PC-3 (cell line): ENCODE results near the gene FLVCR1. TPM values are rescaled to one million over a fixed set of nuclear protein-coding genes. Genes with fewer than 3 reads are reported as not detected.

ENCODE experiments used
- ATAC-seq: fragments of 200-7000 bp; cut with Tn5 transposase; 2 replicates; pipeline ENCODE4 v1.9.1; 2020; ENCODE audit warnings: mild to moderate bottlenecking, moderate library complexity
- BruUV-seq: library from RNA; stranded (reverse); fragments of 400-500 nt; replicated peaks from 2 replicates; lab custom pipeline; 2021; lab: Mats Ljungman, UMichigan
- CTCF ChIA-PET: fragments of 300-600 bp; sonication (Branson Sonifier 250); formaldehyde crosslinking; loops from one replicate; lab custom pipeline; 2022; ENCODE audit warnings: antibody characterized with exemption; lab: Charles Lee
- POLR2A ChIA-PET: fragments of 300-600 bp; sonication (Branson Sonifier 250); formaldehyde crosslinking; loops from one replicate; lab custom pipeline; 2022; ENCODE audit warnings: antibody characterized with exemption; ENCODE audit not compliant: unreplicated experiment; lab: Charles Lee
- DNase-seq: peaks from one replicate; pipeline ENCODE4 v3.0.0-alpha.2; 2015
- H2AFZ ChIP-seq: fragments of 300-600 bp; sonication (generic); 2 replicates; pipeline ENCODE4 v1.6.0; 2016; ENCODE audit warnings: antibody characterized with exemption, low read length
- H3F3A ChIP-seq: fragments of 300-600 bp; sonication (generic); one replicate; pipeline ENCODE4 v1.6.0; 2017; ENCODE audit warnings: antibody characterized with exemption, low read length, control low read depth, mild to moderate bottlenecking; ENCODE audit not compliant: unreplicated experiment
- H3K27ac ChIP-seq: fragments of 300-600 bp; sonication (generic); 2 replicates; pipeline ENCODE4 v1.5.1; 2016; ENCODE audit warnings: mild to moderate bottlenecking, low read length
- H3K27me3 ChIP-seq: fragments of 300-600 bp; sonication (generic); 2 replicates; pipeline ENCODE4 v1.6.1; 2016; ENCODE audit warnings: low read length, mixed read lengths
- H3K36me3 ChIP-seq: fragments of 300-600 bp; sonication (generic); 2 replicates; pipeline ENCODE4 v1.6.1; 2016; ENCODE audit warnings: low read depth, mixed run types, low read length, mixed read lengths
- H3K4me1 ChIP-seq: fragments of 300-600 bp; sonication (generic); 2 replicates; pipeline ENCODE4 v1.5.1; 2016; ENCODE audit warnings: low read length; ENCODE audit not compliant: insufficient read depth
- H3K4me2 ChIP-seq: fragments of 300-600 bp; sonication (generic); 2 replicates; pipeline ENCODE4 v1.6.0; 2016; ENCODE audit warnings: low read length
- H3K4me3 ChIP-seq: fragments of 300-600 bp; sonication (generic); 2 replicates; pipeline ENCODE4 v1.5.1; 2016; ENCODE audit warnings: mild to moderate bottlenecking, low read length, mixed read lengths
- H3K79me2 ChIP-seq: fragments of 300-600 bp; sonication (generic); 2 replicates; pipeline ENCODE4 v1.6.1; 2017; ENCODE audit warnings: low read length, mixed read lengths
- H3K9ac ChIP-seq: fragments of 300-600 bp; sonication (generic); 2 replicates; pipeline ENCODE4 v1.6.0; 2016; ENCODE audit warnings: mild to moderate bottlenecking, low read length
- H3K9me2 ChIP-seq: fragments of 300-600 bp; sonication (generic); replicated peaks from 2 replicates; pipeline ENCODE4 v1.6.1; 2016; ENCODE audit warnings: mixed run types, low read length, mixed read lengths
- H3K9me3 ChIP-seq: fragments of 300-600 bp; sonication (generic); 2 replicates; pipeline ENCODE4 v1.6.1; 2016; ENCODE audit warnings: low read length, mixed read lengths
- H4K20me1 ChIP-seq: fragments of 300-600 bp; sonication (generic); 2 replicates; pipeline ENCODE4 v1.6.1; 2016; ENCODE audit warnings: low read length, mixed read lengths
- EZH2 ChIP-seq: fragments of 300-600 bp; sonication (generic); IDR thresholded peaks from one replicate; pipeline ENCODE4 v1.6.1; 2017; ENCODE audit warnings: antibody characterized with exemption, mild to moderate bottlenecking, low read length; ENCODE audit not compliant: unreplicated experiment
- EZH2phosphoT487 ChIP-seq: fragments of 300-600 bp; sonication (generic); IDR thresholded peaks from 2 replicates; pipeline ENCODE4 v1.6.1; 2018; ENCODE audit warnings: mild to moderate bottlenecking, antibody characterized with exemption, low read length, borderline replicate concordance
- intact Hi-C: fragments of 100-400 bp; cut with micrococcal nuclease; formaldehyde crosslinking; loops from 2 replicates; pipeline ENCODE4 v1.9.0; 2023
- total RNA-seq: library from RNA; depleted of rRNA; stranded (reverse); fragments of >200 nt; gene quantifications from 2 replicates; pipeline ENCODE4 v1.2.3, GENCODE V29; 2014
- TF ChIP-seq, protein P1 (sequence below): fragments of 300-600 bp; sonication (generic); conservative IDR thresholded peaks from 2 replicates; pipeline ENCODE4 v1.5.1; 2017; ENCODE audit warnings: antibody characterized with exemption, low read depth, mild to moderate bottlenecking, low read length

Gene FLVCR1
- total RNA-seq, 1 experiment from 2014 or later, result 13.9 TPM

DNA sequence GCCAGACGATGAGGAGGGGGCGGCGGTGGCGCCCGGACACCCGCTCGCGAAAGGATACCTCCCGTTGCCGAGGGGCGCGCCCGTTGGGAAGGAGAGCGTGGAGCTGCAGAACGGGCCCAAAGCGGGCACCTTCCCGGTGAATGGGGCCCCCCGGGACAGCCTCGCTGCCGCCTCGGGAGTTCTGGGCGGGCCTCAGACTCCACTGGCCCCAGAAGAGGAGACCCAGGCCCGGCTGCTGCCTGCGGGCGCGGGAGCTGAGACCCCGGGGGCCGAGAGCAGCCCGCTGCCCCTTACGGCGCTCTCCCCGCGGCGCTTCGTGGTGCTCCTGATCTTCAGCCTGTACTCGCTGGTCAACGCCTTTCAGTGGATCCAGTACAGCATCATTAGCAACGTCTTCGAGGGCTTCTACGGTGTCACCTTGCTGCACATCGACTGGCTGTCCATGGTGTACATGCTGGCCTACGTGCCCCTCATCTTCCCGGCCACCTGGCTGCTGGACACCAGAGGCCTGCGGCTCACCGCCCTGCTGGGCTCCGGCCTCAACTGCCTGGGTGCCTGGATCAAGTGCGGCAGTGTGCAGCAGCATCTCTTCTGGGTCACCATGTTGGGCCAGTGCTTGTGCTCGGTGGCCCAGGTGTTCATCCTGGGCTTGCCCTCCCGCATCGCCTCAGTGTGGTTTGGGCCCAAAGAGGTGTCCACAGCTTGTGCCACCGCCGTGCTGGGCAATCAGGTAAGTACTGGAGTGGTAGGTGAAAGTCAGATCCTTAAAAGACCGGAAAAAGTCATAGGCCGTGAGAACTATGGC is 588 bp downstream of the FLVCR1 start:
- intact Hi-C loops, result loop anchor here (1.0 to 5.0 kb wide), 5 partner anchors 67 to 209 kb away; partner anchors contain the start of genes ANGEL2, NSL1, TATDN3 and VASH2
- no peaks in the 10 kb centered on the region for H3K9me3 ChIP-seq
- ChIA-PET POLR2A (interaction anchor here (0.7 to 1.0 kb wide), 4 partner anchors 32 to 1138 kb away, joined by 3 to 12 read pairs (median 6); no protein-coding TSS in a partner anchor), CTCF (no interaction called here)
- no peaks in the 10 kb centered on the region for H3K27me3 ChIP-seq
- H3K4me2 ChIP-seq, result peak overlapping the region; percentile 91
- H3F3A ChIP-seq, result no peaks in the 10 kb centered on the region
- no peaks in the 10 kb centered on the region for H3K9me2 ChIP-seq
- peaks cover 15% of the 10 kb centered on the region for H3K36me3 ChIP-seq
- H4K20me1 ChIP-seq, result peaks cover 17% of the 10 kb centered on the region
- peak overlapping the region; percentile 30 for H3K27ac ChIP-seq
- peak overlapping the region; percentile 84 for H3K9ac ChIP-seq
- peak overlapping the region; percentile 92 for H3K4me3 ChIP-seq
- peak overlapping the region; percentile 83 for H2AFZ ChIP-seq
- ATAC-seq (peak; percentile 33), DNase-seq (peak; percentile 47)
- BruUV-seq, result TSS peak; percentile 29
- TF ChIP-seq, protein P1, sequence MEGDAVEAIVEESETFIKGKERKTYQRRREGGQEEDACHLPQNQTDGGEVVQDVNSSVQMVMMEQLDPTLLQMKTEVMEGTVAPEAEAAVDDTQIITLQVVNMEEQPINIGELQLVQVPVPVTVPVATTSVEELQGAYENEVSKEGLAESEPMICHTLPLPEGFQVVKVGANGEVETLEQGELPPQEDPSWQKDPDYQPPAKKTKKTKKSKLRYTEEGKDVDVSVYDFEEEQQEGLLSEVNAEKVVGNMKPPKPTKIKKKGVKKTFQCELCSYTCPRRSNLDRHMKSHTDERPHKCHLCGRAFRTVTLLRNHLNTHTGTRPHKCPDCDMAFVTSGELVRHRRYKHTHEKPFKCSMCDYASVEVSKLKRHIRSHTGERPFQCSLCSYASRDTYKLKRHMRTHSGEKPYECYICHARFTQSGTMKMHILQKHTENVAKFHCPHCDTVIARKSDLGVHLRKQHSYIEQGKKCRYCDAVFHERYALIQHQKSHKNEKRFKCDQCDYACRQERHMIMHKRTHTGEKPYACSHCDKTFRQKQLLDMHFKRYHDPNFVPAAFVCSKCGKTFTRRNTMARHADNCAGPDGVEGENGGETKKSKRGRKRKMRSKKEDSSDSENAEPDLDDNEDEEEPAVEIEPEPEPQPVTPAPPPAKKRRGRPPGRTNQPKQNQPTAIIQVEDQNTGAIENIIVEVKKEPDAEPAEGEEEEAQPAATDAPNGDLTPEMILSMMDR, result no peak
- TF ChIP-seq EZH2, result no peak
- TF ChIP-seq EZH2phosphoT487, result no peak
- peaks cover 60% of the 10 kb centered on the region for H3K79me2 ChIP-seq
- H3K4me1 ChIP-seq, result peaks cover 31% of the 10 kb centered on the region

DNA sequence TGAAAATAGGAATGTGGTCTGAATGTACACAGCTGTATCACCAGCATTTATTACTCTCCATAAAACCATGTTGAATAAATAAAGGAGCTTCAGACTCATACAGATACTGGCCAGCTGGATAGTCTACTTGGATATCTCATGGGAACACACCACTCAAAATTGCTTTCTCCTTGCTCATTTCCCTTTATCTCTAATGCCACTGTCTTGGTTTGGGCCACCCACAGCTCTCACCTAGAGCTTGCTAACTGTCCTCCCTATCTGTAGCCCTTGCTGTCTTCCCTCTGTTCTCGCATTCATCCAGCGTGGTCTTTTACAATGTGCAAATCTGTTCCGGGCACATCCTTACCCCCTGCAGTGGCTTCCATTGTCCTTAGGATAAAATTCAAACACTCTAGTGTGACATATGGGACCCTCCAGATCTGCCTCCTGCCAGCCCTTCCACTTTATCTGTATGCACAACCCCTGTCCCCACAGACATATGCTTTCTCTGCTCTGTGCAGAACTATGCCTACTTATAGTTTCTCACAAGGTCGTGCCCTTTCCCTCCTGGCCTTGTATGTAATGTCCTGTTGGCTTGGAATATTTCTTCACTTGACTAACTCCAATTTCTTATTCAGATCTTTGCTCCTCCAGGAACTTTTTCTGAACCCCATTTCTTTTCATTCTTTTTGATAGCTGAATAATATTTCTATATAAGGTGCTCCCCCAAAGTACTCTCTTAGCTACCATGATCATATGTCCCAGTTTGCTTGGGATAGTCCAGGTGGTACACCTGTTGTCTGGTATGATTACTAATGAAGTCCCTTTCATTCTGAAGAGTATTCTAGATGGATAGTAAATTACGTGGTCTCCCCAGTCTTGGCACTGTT is 2.9 kb downstream of the FLVCR1 start:
- intact Hi-C loops, result loop anchor here (1.0 to 2.0 kb wide), 2 partner anchors 44 to 134 kb away; no protein-coding TSS in a partner anchor
- Histone ChIP-seq H3K27me3 (no peaks in the 10 kb centered on the region), H4K20me1 (peaks cover 17% of the 10 kb centered on the region), H3K4me2 (peak overlapping the region; percentile 91), H3K9ac (no peak overlapping the region), H3K79me2 (peaks cover 65% of the 10 kb centered on the region), H2AFZ (no peak overlapping the region), H3K4me1 (peaks cover 31% of the 10 kb centered on the region), H3K36me3 (peaks cover 22% of the 10 kb centered on the region), H3K9me3 (no peaks in the 10 kb centered on the region), H3K27ac (no peak overlapping the region), H3K9me2 (no peaks in the 10 kb centered on the region), H3F3A (no peaks in the 10 kb centered on the region), H3K4me3 (peak overlapping the region; percentile 92)
- peak; percentile 70 for DNase-seq
- ATAC-seq, result peak; percentile 31
- ChIA-PET POLR2A (interaction anchor here (0.5 to 0.7 kb wide), 4 partner anchors 69 to 491 kb away, joined by 3 to 11 read pairs (median 4); no protein-coding TSS in a partner anchor), CTCF (interaction anchor here (0.5 kb wide), 1 partner anchor 23 kb away, joined by 4 read pairs; no protein-coding TSS in a partner anchor)
- BruUV-seq, result no TSS peak
- TF ChIP-seq EZH2, result no peak
- TF ChIP-seq EZH2phosphoT487, result no peak
- TF ChIP-seq, protein P1, result no peak
